ENCODE results near the gene RNF14. TPM values are rescaled to one million over a fixed set of nuclear protein-coding genes. Genes with fewer than 3 reads are reported as not detected.

Gene RNF14
- total RNA-seq, 2 donors from 2014 or later, result 38.2 to 43.5 TPM

Other genes with a start within 250 kb of the RNF14 start
- gene PCDH1, start 90.7 kb upstream of the RNF14 start, total RNA-seq, result 1 to 10 TPM; 1.8 to 5.9 TPM
- 10 to 100 TPM; 70.9 to 93.6 TPM for gene DELE1, start 45.2 kb upstream of the RNF14 start, total RNA-seq
- 1 to 10 TPM in 1 of 2 donors, under 1 TPM in 1; 0.28 to 1.3 TPM for gene PCDH12, start 10.9 kb upstream of the RNF14 start, total RNA-seq
- gene GNPDA1, start 43.9 kb downstream of the RNF14 start, total RNA-seq, result 1 to 10 TPM; 9.0 to 9.6 TPM
- 10 to 100 TPM; 24.2 to 24.4 TPM for gene NDFIP1, start 139.7 kb downstream of the RNF14 start, total RNA-seq